Esophagus (tissue), 2 donors: ENCODE data around the gene ZNF599. TPM values are rescaled to one million over a fixed set of nuclear protein-coding genes. Genes with fewer than 3 reads are reported as not detected.
A peak's percentile ranks its signal among the peaks of the same experiment; 100 is the strongest.

Experiments used
- H3K27ac ChIP-seq, 2 donors: one replicate each; pipeline ENCODE4 v1.5.1; 2013; ENCODE audit warnings: low read depth in 2 of 2, mild to moderate bottlenecking in 2 of 2, inconsistent platforms in 1 of 2, low read length in 1 of 2, moderate library complexity in 1 of 2
- H3K27me3 ChIP-seq, 2 donors: one replicate each; pipeline ENCODE4 v1.6.1; 2013; ENCODE audit warnings: low read length in 2 of 2, control low read depth in 1 of 2, mild to moderate bottlenecking in 1 of 2; ENCODE audit not compliant: insufficient read depth in 2 of 2, control insufficient read depth in 1 of 2
- H3K36me3 ChIP-seq, 2 donors: one replicate each; pipeline ENCODE4 v1.6.1; 2013; ENCODE audit warnings: low read length in 1 of 2; ENCODE audit not compliant: control insufficient read depth in 2 of 2, insufficient read depth in 2 of 2
- H3K4me1 ChIP-seq, 2 donors: one replicate each; pipeline ENCODE4 v1.6.1; 2013; ENCODE audit warnings: low read length in 1 of 2; ENCODE audit not compliant: control insufficient read depth in 2 of 2, insufficient read depth in 2 of 2
- H3K4me3 ChIP-seq, 2 donors: one replicate each; pipeline ENCODE4 v1.5.1; 2013; ENCODE audit warnings: low read length in 2 of 2, mild to moderate bottlenecking in 2 of 2, low read depth in 1 of 2, moderate library complexity in 1 of 2
- H3K9me3 ChIP-seq, 2 donors: one replicate each; pipeline ENCODE4 v1.6.1; 2013; ENCODE audit warnings: mild to moderate bottlenecking in 2 of 2, low read depth in 1 of 2, low read length in 1 of 2, moderate library complexity in 1 of 2; ENCODE audit not compliant: control insufficient read depth in 2 of 2, insufficient read depth in 1 of 2
- WGBS, 2 donors: extraction: QIAGEN DNeasy Blood & Tissue Kit; methylation state at CpG; one replicate each; pipeline ENCODE4 v1.1.7; 2013; 5-methylcytosine and 5-hydroxymethylcytosine counted together
- polyA plus RNA-seq, 2 donors: library from polyadenylated mRNA; stranded (reverse); fragments of 200-250 nt; gene quantifications; one replicate each; pipeline ENCODE4 v1.2.3, GENCODE V29; 2013
- donor health status: healthy with polysubstance abuse.
- donor health status: Bipolar disorder and iron deficiency.

The ZNF599 gene
- polyA plus RNA-seq, 2 donors: 2.1 to 2.7 TPM

GRCh38 chr19:34788074-34788473, 15.1 kb upstream of the ZNF599 start:
- Histone ChIP-seq H3K4me1 (no peaks in the 10 kb centered on the region), H3K36me3 (no peaks in the 10 kb centered on the region), H3K9me3 (no peaks in the 10 kb centered on the region), H3K27ac (no peak overlapping the region), H3K4me3 (no peak overlapping the region), H3K27me3 (no peaks in the 10 kb centered on the region)
- WGBS, 2 donors: 57 to 73% methylated on average over 2 of the region's 2 CpGs

- WGBS, 2 donors: 62 to 71% methylated on average over 3 of the region's 3 CpGs
- no peak overlapping the region for H3K4me3 ChIP-seq
- peaks cover 0 to 2% of the 10 kb centered on the region in 2 donors for H3K9me3 ChIP-seq
- no peaks in the 10 kb centered on the region for H3K27me3 ChIP-seq
- H3K27ac ChIP-seq: no peak overlapping the region
- H3K4me1 ChIP-seq: no peaks in the 10 kb centered on the region
- H3K36me3 ChIP-seq: no peaks in the 10 kb centered on the region
These were observed 14.2 kb upstream of the ZNF599 start for GRCh38 chr19:34787059-34787824.

GRCh38 chr19:34786236-34786635, 13.2 kb upstream of the ZNF599 start:
- Histone ChIP-seq H3K9me3 (peaks cover 0 to 2% of the 10 kb centered on the region in 2 donors), H3K4me1 (no peaks in the 10 kb centered on the region), H3K36me3 (no peaks in the 10 kb centered on the region), H3K27ac (no peak overlapping the region), H3K27me3 (no peaks in the 10 kb centered on the region), H3K4me3 (no peak overlapping the region)
- WGBS, 2 donors: 76 to 83% methylated on average over 5 of the region's 5 CpGs

DNA sequence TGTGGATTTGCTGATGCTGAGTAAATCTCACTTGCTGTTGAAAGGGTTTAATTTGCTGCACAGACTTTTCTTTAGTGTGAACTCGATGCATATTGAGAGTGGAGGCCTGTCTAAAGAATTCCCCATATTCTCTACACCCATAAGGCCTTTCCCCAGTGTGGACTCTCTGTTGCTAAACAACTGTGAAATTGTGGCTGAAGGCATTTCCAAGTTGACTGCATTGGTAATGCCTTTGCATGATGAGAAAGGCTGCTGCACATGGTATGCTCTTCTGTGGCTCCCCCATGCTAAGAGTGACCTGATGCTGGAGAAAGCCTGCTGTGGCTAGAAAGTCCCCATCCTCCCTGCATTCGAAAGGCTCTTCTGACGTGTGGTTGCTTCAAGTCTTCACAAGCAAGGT, 6.6 kb upstream of the ZNF599 start:
- Histone ChIP-seq H3K4me3 (no peak overlapping the region), H3K27ac (no peak overlapping the region), H3K27me3 (no peaks in the 10 kb centered on the region), H3K9me3 (peaks cover 2% of the 10 kb centered on the region in 2 donors), H3K36me3 (no peaks in the 10 kb centered on the region), H3K4me1 (no peaks in the 10 kb centered on the region)
- WGBS, 2 donors: 64 to 68% methylated on average over 3 of the region's 3 CpGs

DNA sequence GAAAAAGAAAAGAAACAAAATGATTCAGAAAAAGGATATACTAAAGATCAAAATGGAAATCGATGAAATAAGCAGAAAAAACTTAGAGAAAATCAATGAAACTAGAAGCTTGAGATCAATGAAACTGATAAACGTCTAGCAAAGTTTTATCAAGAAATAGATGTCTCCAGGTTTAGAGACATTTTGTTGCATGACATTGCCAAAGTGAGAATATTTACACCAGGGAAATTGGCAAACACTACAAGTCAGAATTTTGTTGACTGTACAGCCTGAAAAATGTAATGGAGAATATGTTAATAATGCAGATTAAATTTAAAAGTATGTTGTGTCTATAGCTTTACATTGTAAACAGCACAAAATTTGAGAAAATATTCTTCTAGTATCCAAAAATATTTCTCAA, 5.3 kb upstream of the ZNF599 start:
- H3K36me3 ChIP-seq: no peaks in the 10 kb centered on the region
- no peaks in the 10 kb centered on the region for H3K4me1 ChIP-seq
- H3K9me3 ChIP-seq: peaks cover 2% of the 10 kb centered on the region in 2 donors
- no peaks in the 10 kb centered on the region for H3K27me3 ChIP-seq
- WGBS, 2 donors: 70 to 79% methylated on average over 2 of the region's 2 CpGs
- no peak overlapping the region for H3K27ac ChIP-seq
- no peak overlapping the region for H3K4me3 ChIP-seq

DNA sequence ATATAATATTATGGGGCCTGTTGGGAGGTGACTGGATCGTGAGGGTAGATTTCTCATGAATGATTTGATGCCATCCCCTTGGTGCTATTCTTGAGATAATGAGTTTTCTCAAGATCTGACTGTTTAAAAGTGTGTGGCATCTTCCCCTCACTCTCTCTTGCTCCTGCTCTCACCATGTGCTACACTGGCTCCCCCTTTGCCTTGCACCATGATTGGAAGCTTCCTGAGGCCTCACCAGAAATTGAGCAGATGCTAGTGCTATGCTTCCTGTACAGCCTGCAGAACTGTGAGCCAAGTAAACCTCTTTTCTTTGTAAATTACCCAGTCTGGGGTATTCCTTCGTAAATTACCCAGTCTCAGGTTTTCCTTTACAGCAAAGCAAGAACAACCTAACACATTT, 1.8 kb upstream of the ZNF599 start:
- Histone ChIP-seq H3K27ac (no peak overlapping the region), H3K4me3 (no peak overlapping the region), H3K36me3 (peaks cover 0 to 1% of the 10 kb centered on the region in 2 donors), H3K4me1 (no peaks in the 10 kb centered on the region), H3K27me3 (no peaks in the 10 kb centered on the region), H3K9me3 (peaks cover 0 to 2% of the 10 kb centered on the region in 2 donors)
- WGBS, 2 donors: 64 to 71% methylated on average over 2 of the region's 2 CpGs

- H3K9me3 ChIP-seq: no peaks in the 10 kb centered on the region
- WGBS, 2 donors: 66 to 72% methylated on average over 2 of the region's 2 CpGs
- H3K4me3 ChIP-seq: peak overlapping the region in 1 of 2 donors; percentile 78
- no peaks in the 10 kb centered on the region for H3K27me3 ChIP-seq
- H3K36me3 ChIP-seq: peaks cover 0 to 4% of the 10 kb centered on the region in 2 donors
- H3K27ac ChIP-seq: no peak overlapping the region
- H3K4me1 ChIP-seq: no peaks in the 10 kb centered on the region
These were observed 495 bp upstream of the ZNF599 start for GRCh38 chr19:34773555-34773864.

- no peak overlapping the region for H3K4me3 ChIP-seq
- 94 to 97% methylated on average over 3 of the region's 3 CpGs for WGBS, 2 donors
- peaks cover 14 to 15% of the 10 kb centered on the region in 2 donors for H3K36me3 ChIP-seq
- no peak overlapping the region for H3K27ac ChIP-seq
- peaks cover 0 to 6% of the 10 kb centered on the region in 2 donors for H3K9me3 ChIP-seq
- H3K4me1 ChIP-seq: no peaks in the 10 kb centered on the region
- no peaks in the 10 kb centered on the region for H3K27me3 ChIP-seq
These were observed 5.1 kb downstream of the ZNF599 start for GRCh38 chr19:34767951-34768350.

DNA sequence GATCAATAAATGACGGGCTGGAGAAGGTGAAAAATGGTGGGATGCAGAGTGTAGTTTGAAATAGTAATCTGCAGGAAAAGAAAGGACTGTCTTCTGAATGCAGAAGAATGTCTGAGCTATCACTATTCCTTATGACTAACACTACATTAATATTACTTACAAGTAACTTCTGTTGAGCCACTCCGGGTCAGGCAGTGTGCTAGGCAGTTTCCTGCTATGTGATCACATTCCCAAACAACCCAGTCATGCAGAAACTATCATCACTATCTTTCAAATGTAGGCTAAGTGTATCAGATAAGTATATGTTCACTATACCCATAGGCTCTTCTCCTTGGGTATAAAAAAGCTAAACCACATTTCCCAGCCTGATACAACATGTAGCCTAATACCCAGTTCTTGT, 6.6 kb downstream of the ZNF599 start:
- Histone ChIP-seq H3K27me3 (no peaks in the 10 kb centered on the region), H3K4me3 (no peak overlapping the region), H3K9me3 (peaks cover 0 to 6% of the 10 kb centered on the region in 2 donors), H3K4me1 (no peaks in the 10 kb centered on the region), H3K36me3 (peaks cover 14 to 15% of the 10 kb centered on the region in 2 donors), H3K27ac (no peak overlapping the region)
- WGBS, 2 donors: 93 to 95% methylated on average over 2 of the region's 2 CpGs

DNA sequence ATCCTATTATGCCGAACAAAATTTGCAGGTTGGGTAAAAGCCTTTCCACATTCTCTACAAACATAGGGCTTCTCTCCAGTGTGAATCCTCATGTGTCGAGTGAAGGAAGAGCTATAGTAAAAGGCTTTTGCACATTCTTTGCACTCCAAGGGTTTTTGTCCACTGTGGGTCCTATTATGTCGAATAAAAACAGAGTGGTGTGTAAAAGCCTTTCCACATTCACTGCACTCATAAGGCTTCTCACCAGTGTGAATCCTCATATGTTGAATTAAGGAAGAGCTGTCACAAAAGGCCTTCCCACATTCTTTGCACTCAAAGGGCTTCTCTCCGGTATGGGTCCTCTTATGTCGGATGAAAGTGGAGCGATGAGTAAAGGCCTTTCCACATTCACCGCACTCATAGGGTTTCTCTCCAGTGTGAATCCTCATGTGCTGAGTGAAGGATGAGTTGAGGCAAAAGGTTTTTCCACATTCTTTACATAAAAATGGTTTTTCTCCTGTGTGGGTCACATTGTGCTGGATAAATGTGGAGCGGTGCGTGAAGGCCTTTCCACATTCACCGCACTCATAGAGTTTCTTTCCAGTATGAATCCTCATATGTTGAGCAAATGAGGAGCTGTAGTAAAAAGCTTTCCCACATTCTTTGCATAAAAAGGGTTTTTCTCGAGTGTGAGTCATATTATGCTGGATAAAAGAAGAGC, 13.6 kb downstream of the ZNF599 start:
- no peak overlapping the region for H3K4me3 ChIP-seq
- no peaks in the 10 kb centered on the region for H3K4me1 ChIP-seq
- no peak overlapping the region for H3K27ac ChIP-seq
- WGBS, 2 donors: 96% methylated on average over 11 of the region's 11 CpGs
- H3K9me3 ChIP-seq: peaks cover 9 to 29% of the 10 kb centered on the region in 2 donors
- H3K36me3 ChIP-seq: peaks cover 0 to 2% of the 10 kb centered on the region in 2 donors
- H3K27me3 ChIP-seq: no peaks in the 10 kb centered on the region
